Hepatocyte (in vitro differentiated cells): ENCODE results near the gene RAB3GAP1. TPM values are rescaled to one million over a fixed set of nuclear protein-coding genes. Genes with fewer than 3 reads are reported as not detected.
"Not testable (repeated sequence)": the region's sequence is repeated elsewhere in the genome, so short reads cannot be mapped to it uniquely, and the experiment has no call there.

ENCODE experiments used
- DNase-seq: peaks from one replicate; pipeline ENCODE4 v3.0.0-alpha.2; 2016; ENCODE audit warnings: low spot score
- H2AFZ ChIP-seq: fragments of 200-600 bp; sonication (generic); 2 replicates; pipeline ENCODE4 v1.6.0; 2016; ENCODE audit warnings: antibody characterized with exemption, mild to moderate bottlenecking
- H3K27ac ChIP-seq: fragments of 200-600 bp; sonication (generic); 2 replicates; pipeline ENCODE4 v1.5.1; 2016; ENCODE audit warnings: mild to moderate bottlenecking
- H3K27me3 ChIP-seq: fragments of 200-600 bp; sonication (generic); 2 replicates; pipeline ENCODE4 v1.6.1; 2016
- H3K36me3 ChIP-seq: fragments of 200-600 bp; sonication (generic); replicated peaks from 2 replicates; pipeline ENCODE4 v1.5.1; 2016; ENCODE audit warnings: low read depth; ENCODE audit not compliant: insufficient read depth
- H3K4me1 ChIP-seq: fragments of 200-600 bp; sonication (generic); 2 replicates; pipeline ENCODE4 v1.5.1; 2016; ENCODE audit warnings: mild to moderate bottlenecking, moderate library complexity; ENCODE audit not compliant: insufficient read depth
- H3K4me2 ChIP-seq: fragments of 200-600 bp; sonication (generic); 2 replicates; pipeline ENCODE4 v1.6.0; 2016
- H3K4me3 ChIP-seq: fragments of 200-600 bp; sonication (generic); 2 replicates; pipeline ENCODE4 v1.5.1; 2016; ENCODE audit warnings: mild to moderate bottlenecking
- H3K79me2 ChIP-seq: fragments of 200-600 bp; sonication (generic); 2 replicates; pipeline ENCODE4 v1.6.0; 2017; ENCODE audit warnings: mild to moderate bottlenecking
- H3K9me2 ChIP-seq: fragments of 200-600 bp; sonication (generic); replicated peaks from 2 replicates; pipeline ENCODE4 v1.6.0; 2017; ENCODE audit warnings: mild to moderate bottlenecking; ENCODE audit not compliant: insufficient read depth
- H3K9me3 ChIP-seq: fragments of 200-600 bp; sonication (generic); 2 replicates; pipeline ENCODE4 v1.5.1; 2016; ENCODE audit warnings: low read depth, mild to moderate bottlenecking
- H4K20me1 ChIP-seq: fragments of 200-600 bp; sonication (generic); 2 replicates; pipeline ENCODE4 v1.6.0; 2016; ENCODE audit warnings: mild to moderate bottlenecking; ENCODE audit not compliant: insufficient read depth, poor library complexity, severe bottlenecking
- EZH2 ChIP-seq: fragments of 200-600 bp; sonication (generic); IDR thresholded peaks from 2 replicates; pipeline ENCODE4 v1.6.1; 2016; ENCODE audit warnings: antibody characterized with exemption, mild to moderate bottlenecking, borderline replicate concordance
- EZH2phosphoT487 ChIP-seq: fragments of 200-600 bp; sonication (generic); IDR thresholded peaks from one replicate; pipeline ENCODE4 v1.6.1; 2018; ENCODE audit warnings: antibody characterized with exemption, mild to moderate bottlenecking, low read depth, moderate library complexity; ENCODE audit not compliant: unreplicated experiment, severe bottlenecking
- WGBS: methylation state at CpG from one replicate; pipeline ENCODE4 v1.1.6; 2016; ENCODE audit warnings: low lambda C conversion rate; ENCODE audit errors: missing lambda C conversion rate; 5-methylcytosine and 5-hydroxymethylcytosine counted together
- polyA plus RNA-seq: library from polyadenylated mRNA; unstranded; fragments of >200 nt; fragmentation: Nextera tagmentation; extraction: Ambion mirVana; gene quantifications from 2 replicates; pipeline ENCODE4 v1.2.1, GENCODE V29; 2016
- total RNA-seq: library from RNA; depleted of rRNA; stranded (reverse); fragments of >200 nt; gene quantifications from 2 replicates; pipeline ENCODE4 v1.2.3, GENCODE V29; 2014
- TF ChIP-seq, protein P1 (sequence below): fragments of 200-600 bp; sonication (generic); IDR thresholded peaks from 2 replicates; pipeline ENCODE4 v1.5.1; 2016; ENCODE audit warnings: antibody characterized with exemption, mild to moderate bottlenecking; ENCODE audit not compliant: poor library complexity

The RAB3GAP1 gene
- total and polyA plus RNA-seq, 2 experiments from 2014 or later, result 17.7 to 62.5 TPM

DNA sequence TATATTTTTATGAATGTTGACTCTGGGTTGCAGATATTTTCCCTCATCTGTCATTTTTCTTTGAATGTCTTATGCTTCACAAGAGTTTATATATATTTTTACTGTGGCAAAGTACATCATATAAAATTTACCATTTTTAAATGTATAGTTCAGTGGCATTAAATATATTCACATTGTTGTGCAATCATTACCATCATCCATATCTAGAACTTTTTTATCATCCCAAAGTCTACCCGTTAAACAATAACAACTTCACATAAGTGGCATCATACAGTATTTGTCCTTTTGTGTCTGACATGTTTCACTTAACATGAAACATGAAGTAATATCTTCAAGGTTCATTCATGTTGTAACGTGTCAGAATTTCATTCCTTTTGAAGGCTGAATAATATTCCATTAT lies 24.5 kb downstream of the RAB3GAP1 start:
- Histone ChIP-seq H3K79me2 (peaks cover 41% of the 10 kb centered on the region), H3K4me2 (no peak overlapping the region), H3K9me2 (no peaks in the 10 kb centered on the region), H2AFZ (no peak overlapping the region), H3K27ac (no peak overlapping the region), H3K4me1 (no peaks in the 10 kb centered on the region), H4K20me1 (no peaks in the 10 kb centered on the region), H3K9me3 (peaks cover 11% of the 10 kb centered on the region), H3K4me3 (no peak overlapping the region), H3K27me3 (no peaks in the 10 kb centered on the region), H3K36me3 (peaks cover 2% of the 10 kb centered on the region)
- 97% methylated on average over 2 of the region's 2 CpGs for WGBS
- no peak for TF ChIP-seq EZH2
- TF ChIP-seq, protein P1, sequence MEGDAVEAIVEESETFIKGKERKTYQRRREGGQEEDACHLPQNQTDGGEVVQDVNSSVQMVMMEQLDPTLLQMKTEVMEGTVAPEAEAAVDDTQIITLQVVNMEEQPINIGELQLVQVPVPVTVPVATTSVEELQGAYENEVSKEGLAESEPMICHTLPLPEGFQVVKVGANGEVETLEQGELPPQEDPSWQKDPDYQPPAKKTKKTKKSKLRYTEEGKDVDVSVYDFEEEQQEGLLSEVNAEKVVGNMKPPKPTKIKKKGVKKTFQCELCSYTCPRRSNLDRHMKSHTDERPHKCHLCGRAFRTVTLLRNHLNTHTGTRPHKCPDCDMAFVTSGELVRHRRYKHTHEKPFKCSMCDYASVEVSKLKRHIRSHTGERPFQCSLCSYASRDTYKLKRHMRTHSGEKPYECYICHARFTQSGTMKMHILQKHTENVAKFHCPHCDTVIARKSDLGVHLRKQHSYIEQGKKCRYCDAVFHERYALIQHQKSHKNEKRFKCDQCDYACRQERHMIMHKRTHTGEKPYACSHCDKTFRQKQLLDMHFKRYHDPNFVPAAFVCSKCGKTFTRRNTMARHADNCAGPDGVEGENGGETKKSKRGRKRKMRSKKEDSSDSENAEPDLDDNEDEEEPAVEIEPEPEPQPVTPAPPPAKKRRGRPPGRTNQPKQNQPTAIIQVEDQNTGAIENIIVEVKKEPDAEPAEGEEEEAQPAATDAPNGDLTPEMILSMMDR, result no peak
- DNase-seq, result no peak

DNA sequence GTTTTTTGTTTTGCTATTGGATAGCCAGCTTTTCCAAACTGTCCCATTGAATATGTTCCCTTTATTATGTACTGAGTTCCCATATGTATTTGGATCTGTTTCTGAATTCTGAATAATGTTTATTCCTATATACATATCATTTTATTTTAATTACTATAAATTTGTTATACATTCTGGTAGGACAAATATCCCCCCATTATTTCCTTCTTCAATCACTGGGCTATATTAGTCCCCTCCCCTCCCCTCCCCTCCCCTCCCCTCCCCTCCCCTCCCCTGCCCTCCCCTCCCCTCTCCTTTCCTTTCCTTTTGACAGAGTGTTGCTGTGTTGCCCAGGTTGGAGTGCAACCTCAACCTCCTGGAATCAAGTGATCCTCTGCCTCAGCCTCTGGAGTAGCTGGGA lies 26.3 kb downstream of the RAB3GAP1 start:
- H3K4me1 ChIP-seq, result no peaks in the 10 kb centered on the region
- TF ChIP-seq, protein P1, result no peak
- TF ChIP-seq EZH2phosphoT487, result no peak
- no peak for TF ChIP-seq EZH2
- no peaks in the 10 kb centered on the region for H3K27me3 ChIP-seq
- H3K4me2 ChIP-seq, result no peak overlapping the region
- no peaks in the 10 kb centered on the region for H4K20me1 ChIP-seq
- H3K36me3 ChIP-seq, result no peaks in the 10 kb centered on the region
- no peak for DNase-seq
- H3K9me2 ChIP-seq, result no peaks in the 10 kb centered on the region
- H3K9me3 ChIP-seq, result no peaks in the 10 kb centered on the region
- no peak overlapping the region for H3K4me3 ChIP-seq
- no peak overlapping the region for H3K27ac ChIP-seq
- peaks cover 38% of the 10 kb centered on the region for H3K79me2 ChIP-seq
- H2AFZ ChIP-seq, result no peak overlapping the region

DNA sequence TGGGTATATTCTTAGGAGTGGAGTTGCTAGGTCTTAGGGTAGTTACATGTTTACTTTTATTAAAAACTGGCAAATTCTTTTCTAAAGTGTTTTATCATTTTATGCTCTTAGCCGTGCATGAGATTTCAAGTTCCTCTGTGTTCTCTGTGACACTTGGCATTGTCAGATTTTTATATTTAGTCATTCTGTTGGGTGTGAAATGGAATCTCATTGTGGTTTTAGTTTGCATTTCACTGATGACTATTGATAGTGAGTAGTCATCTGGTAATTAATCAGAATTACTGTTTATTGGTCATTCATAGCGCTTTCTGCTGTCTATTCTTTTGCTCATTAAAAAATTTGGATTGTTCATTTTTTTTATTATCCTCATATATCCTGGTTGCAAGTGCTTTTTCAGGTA lies 34.1 kb downstream of the RAB3GAP1 start:
- Histone ChIP-seq H3K27ac (no peak overlapping the region), H4K20me1 (no peaks in the 10 kb centered on the region), H3K9me3 (no peaks in the 10 kb centered on the region), H3K79me2 (peaks cover 73% of the 10 kb centered on the region), H3K27me3 (no peaks in the 10 kb centered on the region), H3K36me3 (no peaks in the 10 kb centered on the region), H3K9me2 (no peaks in the 10 kb centered on the region), H3K4me1 (no peaks in the 10 kb centered on the region), H3K4me3 (no peak overlapping the region), H2AFZ (no peak overlapping the region), H3K4me2 (no peak overlapping the region)
- 98% methylated on average over 2 of the region's 2 CpGs for WGBS
- no peak for TF ChIP-seq EZH2phosphoT487
- TF ChIP-seq EZH2, result no peak
- TF ChIP-seq, protein P1, result no peak
- DNase-seq, result no peak

DNA sequence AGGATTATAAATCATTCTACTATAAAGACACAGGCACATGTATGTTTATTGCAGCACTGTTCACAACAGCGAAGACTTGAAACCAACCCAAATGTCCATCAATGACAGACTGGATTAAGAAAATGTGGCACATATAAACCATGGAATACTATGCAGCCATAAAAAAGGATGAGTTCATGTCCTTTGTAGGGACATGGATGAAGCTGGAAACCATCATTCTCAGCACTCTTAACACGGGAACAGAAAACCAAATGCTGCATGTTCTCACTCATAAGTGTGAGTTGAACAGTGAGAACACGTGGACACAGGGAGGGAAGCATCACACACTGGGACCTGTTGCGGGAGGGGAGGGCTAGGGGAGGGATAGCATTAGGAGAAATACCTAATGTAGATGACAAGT lies 37.5 kb downstream of the RAB3GAP1 start:
- H3K36me3 ChIP-seq, H3K27me3 ChIP-seq, H2AFZ ChIP-seq, H3K9me3 ChIP-seq, H4K20me1 ChIP-seq, DNase-seq, H3K4me2 ChIP-seq, H3K27ac ChIP-seq, H3K9me2 ChIP-seq, H3K4me3 ChIP-seq: not testable (repeated sequence)
- H3K4me1 ChIP-seq, result peaks cover 12% of the 10 kb centered on the region
- H3K79me2 ChIP-seq, result peaks cover 44% of the 10 kb centered on the region
- 100% methylated on average over 4 of the region's 4 CpGs for WGBS
